Spleen (tissue), 11 donors: ENCODE measurements around the gene TIPRL. TPM values are rescaled to one million over a fixed set of nuclear protein-coding genes. Genes with fewer than 3 reads are reported as not detected.
"Not testable (repeated sequence)": the region's sequence is repeated elsewhere in the genome, so short reads cannot be mapped to it uniquely, and the experiment has no call there.

Source experiments
- DNase-seq: peaks from one replicate; pipeline ENCODE4 v3.0.0-alpha.2; 2020
- H3K27ac ChIP-seq, 8 donors: fragments of 200-600 bp; sonication (generic) in 7 of 8; 1 replicate in 4 of 8; 2 replicates in 4 of 8; pipeline versions ENCODE4 v1.5.0 to v1.8.0; 2016 to 2021; ENCODE audit warnings: inconsistent platforms in 4 of 8, mild to moderate bottlenecking in 4 of 8, moderate library complexity in 1 of 8
- H3K27me3 ChIP-seq, 7 donors: fragments of 200-600 bp; sonication (generic) in 6 of 7; replicated peaks in 1 of 7; 1 replicate in 4 of 7; 2 replicates in 3 of 7; pipeline versions ENCODE4 v1.5.0 to v1.8.0; 2016 to 2021; ENCODE audit warnings: inconsistent platforms in 3 of 7, mild to moderate bottlenecking in 1 of 7
- H3K36me3 ChIP-seq, 6 donors: fragments of 200-600 bp; sonication (generic) in 5 of 6; 1 replicate in 4 of 6; 2 replicates in 2 of 6; pipeline versions ENCODE4 v1.5.0 to v1.8.0; 2016 to 2021; ENCODE audit warnings: inconsistent platforms in 2 of 6
- H3K4me1 ChIP-seq, 6 donors: fragments of 200-600 bp; sonication (generic) in 5 of 6; 1 replicate in 3 of 6; 2 replicates in 3 of 6; pipeline versions ENCODE4 v1.5.0 to v1.8.0; 2016 to 2021; ENCODE audit warnings: inconsistent platforms in 3 of 6
- H3K4me3 ChIP-seq, 8 donors: fragments of 200-600 bp; sonication (generic) in 7 of 8; 1 replicate in 4 of 8; 2 replicates in 4 of 8; pipeline versions ENCODE4 v1.5.0 to v1.8.0; 2016 to 2021; ENCODE audit warnings: inconsistent platforms in 4 of 8, mild to moderate bottlenecking in 4 of 8, moderate library complexity in 2 of 8
- H3K9me3 ChIP-seq, 8 donors: fragments of 200-600 bp; sonication (generic) in 7 of 8; 1 replicate in 4 of 8; 2 replicates in 4 of 8; pipeline versions ENCODE4 v1.5.0 to v1.8.0; 2016 to 2021; ENCODE audit warnings: inconsistent platforms in 4 of 8
- POLR2A ChIP-seq, 3 donors: fragments of 450-650 bp; IDR thresholded peaks; one replicate each; pipeline ENCODE4 v1.5.1; 2017; ENCODE audit warnings: antibody characterized with exemption in 3 of 3, mild to moderate bottlenecking in 1 of 3
- POLR2AphosphoS5 ChIP-seq, 3 donors: sonication (generic); formaldehyde crosslinking; IDR thresholded peaks; one replicate each; pipeline ENCODE4 v1.5.1; 2017; ENCODE audit warnings: antibody characterized with exemption in 3 of 3
- WGBS, 5 donors: extraction: QIAGEN DNeasy Blood & Tissue Kit in 3 of 5; methylation state at CpG; one replicate each; pipeline versions ENCODE4 v1.1.5 to v1.1.7; 2013 to 2018; 5-methylcytosine and 5-hydroxymethylcytosine counted together
- intact Hi-C: fragments of 100-400 bp; cut with DNase I; formaldehyde crosslinking; loops from one replicate; pipeline ENCODE4 v1.15.0; 2023; ENCODE audit warnings: low total_unique reads
- polyA plus RNA-seq, 3 donors: library from polyadenylated mRNA; stranded (reverse); fragments of 200-250 nt; gene quantifications; one replicate each; pipeline ENCODE4 v1.2.1, GENCODE V29; 2013
- total RNA-seq, 7 donors: library from RNA; depleted of rRNA in 3 of 7; stranded (reverse); fragments of >200 nt in 3 of 7; fragmentation: NEBNext Ultra II Directional in 4 of 7; extraction: Animal tissue kit (Norgen Biotek cat#: 25700) in 4 of 7; gene quantifications; one replicate each; pipeline versions ENCODE4 v1.1.0 to v1.2.1, GENCODE V29; 2016 to 2021
- TF ChIP-seq, protein P1 (sequence below), 11 experiments: fragments of 200-600 bp in 7 of 11; fragments of 450-650 bp in 4 of 11; sonication (generic) in 4 of 11; IDR thresholded peaks in 8 of 11; conservative IDR thresholded peaks in 3 of 11; 1 replicate in 7 of 11; 2 replicates in 4 of 11; pipeline versions ENCODE4 v1.4.0 to v1.8.0; 2016 to 2021; ENCODE audit warnings: antibody characterized with exemption in 11 of 11, inconsistent platforms in 4 of 11, mild to moderate bottlenecking in 1 of 11
- donor health status: healthy with polysubstance abuse.
- donor health status: DM: no; HTN: no; CAD: no; lungs with moderate emphysema.
- donor health status: DM: no; HTN: no; CAD: no.
- donor health status: Bipolar disorder and iron deficiency.
- donor health status: healthy.
- donor health status: DM: no; HTN: no; CAD: no.
- donor health status: DM: yes; HTN: yes; CAD: no.

TIPRL gene
- total and polyA plus RNA-seq, 10 donors, result 10.1 to 26.3 (median 17.5) TPM

GRCh38 chr1:168178227-168178637 lies 530 bp upstream of the TIPRL start:
- H3K27me3 ChIP-seq, result peaks cover 0 to 5% (median 0%) of the 10 kb centered on the region in 7 donors
- peaks cover 11 to 42% (median 19%) of the 10 kb centered on the region in 6 donors for H3K4me1 ChIP-seq
- WGBS, 5 donors, result 69 to 75% (median 71%) methylated on average over 5 of the region's 5 CpGs
- no peak for DNase-seq
- intact Hi-C loops, result no loop called here
- TF ChIP-seq POLR2A (IDR thresholded peaks at IDR 0.05), result no peak
- no peak for TF ChIP-seq POLR2AphosphoS5 (IDR thresholded peaks at IDR 0.05)
- TF ChIP-seq, protein P1, sequence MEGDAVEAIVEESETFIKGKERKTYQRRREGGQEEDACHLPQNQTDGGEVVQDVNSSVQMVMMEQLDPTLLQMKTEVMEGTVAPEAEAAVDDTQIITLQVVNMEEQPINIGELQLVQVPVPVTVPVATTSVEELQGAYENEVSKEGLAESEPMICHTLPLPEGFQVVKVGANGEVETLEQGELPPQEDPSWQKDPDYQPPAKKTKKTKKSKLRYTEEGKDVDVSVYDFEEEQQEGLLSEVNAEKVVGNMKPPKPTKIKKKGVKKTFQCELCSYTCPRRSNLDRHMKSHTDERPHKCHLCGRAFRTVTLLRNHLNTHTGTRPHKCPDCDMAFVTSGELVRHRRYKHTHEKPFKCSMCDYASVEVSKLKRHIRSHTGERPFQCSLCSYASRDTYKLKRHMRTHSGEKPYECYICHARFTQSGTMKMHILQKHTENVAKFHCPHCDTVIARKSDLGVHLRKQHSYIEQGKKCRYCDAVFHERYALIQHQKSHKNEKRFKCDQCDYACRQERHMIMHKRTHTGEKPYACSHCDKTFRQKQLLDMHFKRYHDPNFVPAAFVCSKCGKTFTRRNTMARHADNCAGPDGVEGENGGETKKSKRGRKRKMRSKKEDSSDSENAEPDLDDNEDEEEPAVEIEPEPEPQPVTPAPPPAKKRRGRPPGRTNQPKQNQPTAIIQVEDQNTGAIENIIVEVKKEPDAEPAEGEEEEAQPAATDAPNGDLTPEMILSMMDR (IDR thresholded peaks at IDR 0.05 in 8 of 11, conservative IDR thresholded peaks at IDR 0.05 in 3 of 11), result no peak
- H3K9me3 ChIP-seq, result no peaks in the 10 kb centered on the region
- H3K27ac ChIP-seq, result peak overlapping the region; percentile 88 to 98 (median 93)
- H3K36me3 ChIP-seq, result no peaks in the 10 kb centered on the region
- H3K4me3 ChIP-seq, result peak overlapping the region; percentile 65 to 87 (median 77)

- H3K4me3 ChIP-seq, result peak overlapping the region; percentile 65 to 87 (median 77)
- H3K9me3 ChIP-seq, result no peaks in the 10 kb centered on the region
- intact Hi-C loops, result loop anchor here (5.0 kb wide), 1 partner anchor 48 kb away; the partner anchor contains the start of gene SFT2D2
- peaks cover 0 to 5% (median 0%) of the 10 kb centered on the region in 7 donors for H3K27me3 ChIP-seq
- no peak for DNase-seq
- peak overlapping the region; percentile 88 to 98 (median 93) for H3K27ac ChIP-seq
- peaks cover 11 to 52% (median 19%) of the 10 kb centered on the region in 6 donors for H3K4me1 ChIP-seq
- H3K36me3 ChIP-seq, result peaks cover 0 to 10% (median 2%) of the 10 kb centered on the region in 6 donors
- TF ChIP-seq POLR2AphosphoS5 (IDR thresholded peaks at IDR 0.05), result no peak
- TF ChIP-seq, protein P1 (IDR thresholded peaks at IDR 0.05 in 8 of 11, conservative IDR thresholded peaks at IDR 0.05 in 3 of 11), result no peak
- no peak for TF ChIP-seq POLR2A (IDR thresholded peaks at IDR 0.05)
- 6 to 8% (median 7%) methylated on average over 20 of the region's 20 CpGs for WGBS, 5 donors
Observed at GRCh38 chr1:168179438-168180147, 831 bp downstream of the TIPRL start.

- intact Hi-C loops, result loop anchor here (5.0 kb wide), 1 partner anchor 47 kb away; the partner anchor contains the start of gene SFT2D2
- DNase-seq, result no peak
Observed at GRCh38 chr1:168180148-168180524, 1.4 kb downstream of the TIPRL start.

GRCh38 chr1:168181063-168181720 lies 2.4 kb downstream of the TIPRL start:
- H3K4me3 ChIP-seq, DNase-seq, H3K27ac ChIP-seq, H3K27me3 ChIP-seq, H3K9me3 ChIP-seq: not testable (repeated sequence)
- WGBS, 5 donors, result 95 to 97% (median 97%) methylated on average over 15 of the region's 15 CpGs
- Histone ChIP-seq H3K4me1 (peaks cover 11 to 52% (median 19%) of the 10 kb centered on the region in 6 donors), H3K36me3 (peaks cover 0 to 26% (median 8%) of the 10 kb centered on the region in 6 donors)
- intact Hi-C loops, result loop anchor here (5.0 kb wide), 1 partner anchor 46 kb away; the partner anchor contains the start of gene SFT2D2

More at GRCh38 chr1:168180148-168180524, 1.4 kb downstream of the TIPRL start:
- Histone ChIP-seq H3K36me3 (peaks cover 0 to 16% (median 2%) of the 10 kb centered on the region in 6 donors), H3K27me3 (no peaks in the 10 kb centered on the region), H3K4me3 (peak overlapping the region; percentile 65 to 87 (median 77)), H3K9me3 (no peaks in the 10 kb centered on the region), H3K4me1 (peaks cover 11 to 52% (median 19%) of the 10 kb centered on the region in 6 donors), H3K27ac (peak overlapping the region in 6 of 8 donors; percentile 91 to 98 (median 95))
- no peak for TF ChIP-seq POLR2AphosphoS5 (IDR thresholded peaks at IDR 0.05)
- TF ChIP-seq POLR2A (IDR thresholded peaks at IDR 0.05), result no peak
- TF ChIP-seq, protein P1 (IDR thresholded peaks at IDR 0.05 in 8 of 11, conservative IDR thresholded peaks at IDR 0.05 in 3 of 11), result no peak
- 54 to 58% (median 56%) methylated on average over 2 of the region's 2 CpGs for WGBS, 5 donors
